GM18508 (cell line): ENCODE measurements around the gene KIF6.
"Not testable (repeated sequence)": the region's sequence is repeated elsewhere in the genome, so short reads cannot be mapped to it uniquely, and the experiment has no call there.

ENCODE experiments used
- ATAC-seq: cut with Tn5 transposase; IDR thresholded peaks from one replicate; pipeline ENCODE4 v1.9.1; 2021; ENCODE audit warnings: moderate number of reproducible peaks; ENCODE audit not compliant: insufficient read depth, unreplicated experiment

The KIF6 gene

DNA sequence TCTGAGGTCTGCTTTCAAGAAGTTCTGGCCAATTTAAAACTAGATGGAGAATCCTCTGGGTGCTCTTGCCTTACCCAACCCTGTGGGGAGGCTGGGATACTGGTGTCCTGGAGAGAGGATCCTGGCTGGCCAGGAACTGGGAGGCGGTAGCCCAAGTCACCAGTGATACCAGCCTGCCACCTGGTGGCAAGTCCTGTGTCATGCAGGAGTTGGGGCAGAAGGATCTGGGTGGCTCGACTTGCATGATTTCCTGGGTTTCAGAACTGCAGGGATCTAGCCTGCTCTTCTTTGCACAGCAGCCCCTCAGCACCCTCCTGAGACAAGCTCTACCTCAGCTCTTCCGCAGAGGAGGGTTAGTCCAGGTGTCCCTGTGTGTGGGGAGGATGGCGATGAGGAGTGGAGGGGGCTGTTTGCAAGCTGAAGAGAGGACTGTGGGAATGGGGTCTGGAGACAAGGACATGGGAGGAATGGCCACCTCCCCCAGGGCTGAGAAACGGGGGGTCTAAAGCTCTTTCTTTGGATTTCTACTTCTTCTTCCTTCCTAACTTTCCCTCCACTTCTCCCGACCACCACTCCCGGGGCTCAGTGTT lies 415.2 kb downstream of the KIF6 start:
- ATAC-seq, result no peak

DNA sequence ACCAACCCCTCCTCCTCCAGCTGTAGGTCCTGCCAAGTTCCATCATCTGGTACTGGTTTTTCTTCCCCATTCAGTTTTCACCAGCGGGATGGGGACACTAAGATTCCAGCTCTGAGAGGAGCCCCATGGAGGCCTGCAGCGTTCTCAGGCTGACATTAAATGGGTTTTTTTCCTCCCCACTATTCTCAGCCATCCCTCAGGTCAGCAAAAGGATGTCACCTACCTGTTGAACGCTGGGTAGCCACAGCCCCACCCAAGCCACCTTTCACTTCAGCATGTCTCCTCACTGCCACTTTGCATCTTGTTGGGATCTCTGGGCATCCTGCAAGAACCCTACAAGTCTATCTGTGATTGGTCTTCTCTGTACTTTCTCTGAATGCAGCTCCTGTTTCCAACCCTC lies 417.7 kb downstream of the KIF6 start:
- no peak for ATAC-seq

DNA sequence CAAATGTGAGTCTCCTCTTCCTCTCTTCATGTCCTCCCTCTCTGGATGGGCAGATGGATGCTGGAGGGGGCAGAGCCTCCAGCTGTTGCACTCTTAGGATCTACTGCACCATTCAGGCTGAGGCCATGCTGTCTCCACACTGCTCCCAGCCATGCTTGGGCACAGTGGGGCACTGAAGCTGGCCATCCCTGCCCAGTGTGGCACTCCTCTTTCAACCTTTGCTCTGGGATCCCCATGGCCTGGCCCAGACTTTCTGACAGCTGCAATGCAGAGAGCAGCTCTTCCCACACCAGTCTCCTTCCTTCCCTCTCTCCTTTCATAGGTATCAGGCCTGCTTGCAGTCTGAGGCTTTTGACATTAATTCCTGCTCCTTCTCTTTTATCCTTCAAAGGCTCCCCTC lies 420.3 kb downstream of the KIF6 start:
- ATAC-seq, result no peak

DNA sequence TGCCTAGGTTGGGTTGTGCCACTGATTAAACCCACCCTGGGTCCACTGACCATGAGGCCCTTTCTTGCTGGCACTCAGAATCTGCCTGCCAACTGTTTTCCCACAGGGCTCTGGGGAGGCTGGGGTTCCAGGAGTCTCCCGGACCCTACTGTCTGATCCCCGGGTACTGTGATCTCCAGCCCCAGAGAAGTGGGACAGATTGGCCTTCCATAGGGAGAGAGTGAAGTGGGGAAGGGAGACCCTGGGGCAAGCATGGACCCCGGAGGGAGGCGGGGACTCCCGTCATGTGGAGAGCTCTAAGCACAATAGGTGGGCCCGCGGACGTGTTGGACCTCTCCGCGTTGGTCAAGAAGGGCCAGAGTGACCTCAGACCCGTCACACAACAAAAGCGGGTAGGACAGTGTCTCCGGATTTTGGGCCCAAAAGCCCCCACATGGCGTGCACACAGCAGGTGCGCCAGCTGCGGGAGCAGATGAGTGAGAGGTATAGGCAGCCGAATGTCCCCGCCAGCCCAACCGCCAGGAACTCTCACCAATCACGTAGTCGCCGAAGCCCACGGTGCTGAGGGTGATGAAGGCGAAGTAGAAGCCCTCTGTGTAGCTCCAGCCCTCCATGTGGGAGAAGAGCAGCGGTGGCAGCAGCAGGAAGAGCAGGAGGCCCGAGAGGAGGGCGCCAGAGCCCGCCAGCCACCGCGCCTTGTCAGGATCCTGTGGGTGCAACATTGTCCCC lies 421.6 kb downstream of the KIF6 start:
- ATAC-seq, result no peak

DNA sequence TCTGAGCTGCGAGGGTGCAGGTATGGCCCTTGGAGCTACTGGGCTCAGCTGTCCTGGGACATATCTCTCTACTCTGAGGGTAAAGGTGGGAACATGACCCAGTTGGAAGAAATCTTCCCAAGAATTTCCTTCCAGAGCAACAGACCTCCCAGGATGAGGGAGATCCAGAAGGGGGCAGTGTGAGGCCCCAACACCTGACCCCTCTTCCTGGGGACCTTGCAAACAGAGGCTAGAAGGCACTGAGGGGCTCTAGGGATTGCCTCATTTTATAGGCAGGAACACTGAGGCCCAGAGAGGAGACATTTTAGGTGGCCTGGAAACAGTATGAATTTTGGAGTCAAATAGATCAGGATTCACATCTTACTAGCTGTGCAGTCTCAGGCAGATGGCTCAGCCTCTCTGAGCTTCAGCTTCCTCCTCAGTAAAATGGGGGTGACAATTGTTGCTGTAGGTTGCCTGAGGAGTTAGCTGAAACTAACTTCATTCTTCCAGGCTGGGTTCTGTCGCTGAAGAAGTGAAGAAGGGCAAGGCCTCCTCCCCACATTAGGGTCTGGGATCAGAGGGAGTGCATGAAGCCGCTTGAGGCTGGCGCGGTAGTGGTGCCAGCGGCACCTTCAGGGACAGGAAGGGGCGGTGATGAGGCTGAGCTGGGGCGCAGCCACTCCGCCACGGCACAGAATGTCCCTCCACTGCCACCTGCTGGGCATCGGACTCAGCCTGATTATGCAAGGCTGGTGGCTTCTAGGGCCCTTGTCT lies 422.4 kb downstream of the KIF6 start:
- no peak for ATAC-seq

DNA sequence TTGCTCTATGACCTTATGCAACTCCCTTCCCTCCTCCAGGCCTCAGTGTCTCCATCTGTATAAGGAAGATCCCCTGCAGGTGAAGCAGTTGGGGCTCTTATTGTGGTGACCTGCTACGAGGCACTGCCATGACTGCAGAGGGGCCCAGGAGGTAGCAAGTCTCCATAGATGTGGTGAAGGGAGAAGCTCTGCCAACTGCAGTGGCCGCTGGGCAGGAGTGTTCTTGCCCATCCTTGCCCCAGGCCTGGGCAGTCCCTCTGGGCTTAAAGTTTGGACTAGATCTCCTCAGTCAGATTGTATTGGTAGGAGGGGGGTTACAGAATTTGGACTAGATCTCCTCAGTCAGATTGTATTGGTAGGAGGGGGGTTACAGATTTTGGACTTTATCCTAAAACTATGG lies 423.2 kb downstream of the KIF6 start:
- no peak for ATAC-seq

DNA sequence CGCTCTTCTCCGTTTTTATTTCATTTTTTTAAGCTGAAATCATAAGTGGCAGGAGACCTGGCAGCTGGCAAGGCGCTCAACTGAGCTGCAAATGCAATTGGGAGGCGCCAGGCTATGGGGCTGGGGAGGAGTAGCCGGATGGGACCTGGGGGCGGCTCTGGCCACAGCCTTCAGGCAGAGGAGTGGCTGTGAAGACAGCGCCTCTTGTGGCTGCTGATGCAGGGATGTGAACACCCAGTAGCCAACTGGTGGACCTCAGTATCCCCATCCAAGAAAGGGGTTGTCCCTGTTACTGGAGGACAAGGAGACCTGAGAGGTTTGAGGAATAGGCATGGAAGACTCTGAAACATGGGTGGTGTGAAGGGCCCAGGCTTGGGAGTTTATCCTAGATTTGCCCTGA lies 423.6 kb downstream of the KIF6 start:
- ATAC-seq, result no peak

DNA sequence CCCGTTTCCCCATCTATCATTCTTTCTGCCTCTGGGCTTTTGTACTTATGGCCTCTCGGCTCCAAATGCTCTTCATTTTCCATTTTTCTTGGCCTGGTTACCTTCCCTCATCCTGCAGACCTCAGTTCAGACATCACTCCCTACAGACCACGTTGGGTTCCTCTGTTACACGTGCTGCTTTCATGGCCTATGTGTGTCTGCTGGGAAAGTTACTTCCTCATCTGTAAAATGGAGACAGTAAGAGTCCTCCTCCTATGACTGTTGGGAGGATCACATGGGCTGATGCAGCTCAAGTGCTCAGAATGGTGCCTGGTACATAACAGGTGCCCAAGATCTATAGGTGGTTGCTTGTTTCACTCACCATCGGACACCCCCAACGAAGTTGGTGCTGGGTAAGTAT lies 424.5 kb downstream of the KIF6 start:
- ATAC-seq, result no peak

DNA sequence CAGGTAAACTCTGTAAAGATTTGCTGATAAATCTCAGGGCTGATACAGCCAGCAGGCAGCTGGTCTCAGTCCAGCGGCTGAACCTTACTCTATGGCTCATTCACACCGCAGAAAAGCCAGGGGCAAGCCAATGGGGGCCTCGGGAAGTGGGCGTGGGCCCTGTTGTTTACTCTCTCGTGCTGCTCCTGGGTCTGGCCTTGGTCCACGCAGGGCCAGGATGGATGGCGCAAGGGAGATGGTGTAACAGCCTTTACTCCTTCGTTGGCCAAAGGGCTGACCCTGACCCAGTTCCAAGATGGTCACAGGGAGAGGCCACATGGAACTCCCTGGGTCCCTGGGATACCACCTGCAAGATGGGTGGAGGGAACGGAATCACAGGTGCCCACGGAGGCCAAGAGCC lies 427.1 kb downstream of the KIF6 start:
- no peak for ATAC-seq

DNA sequence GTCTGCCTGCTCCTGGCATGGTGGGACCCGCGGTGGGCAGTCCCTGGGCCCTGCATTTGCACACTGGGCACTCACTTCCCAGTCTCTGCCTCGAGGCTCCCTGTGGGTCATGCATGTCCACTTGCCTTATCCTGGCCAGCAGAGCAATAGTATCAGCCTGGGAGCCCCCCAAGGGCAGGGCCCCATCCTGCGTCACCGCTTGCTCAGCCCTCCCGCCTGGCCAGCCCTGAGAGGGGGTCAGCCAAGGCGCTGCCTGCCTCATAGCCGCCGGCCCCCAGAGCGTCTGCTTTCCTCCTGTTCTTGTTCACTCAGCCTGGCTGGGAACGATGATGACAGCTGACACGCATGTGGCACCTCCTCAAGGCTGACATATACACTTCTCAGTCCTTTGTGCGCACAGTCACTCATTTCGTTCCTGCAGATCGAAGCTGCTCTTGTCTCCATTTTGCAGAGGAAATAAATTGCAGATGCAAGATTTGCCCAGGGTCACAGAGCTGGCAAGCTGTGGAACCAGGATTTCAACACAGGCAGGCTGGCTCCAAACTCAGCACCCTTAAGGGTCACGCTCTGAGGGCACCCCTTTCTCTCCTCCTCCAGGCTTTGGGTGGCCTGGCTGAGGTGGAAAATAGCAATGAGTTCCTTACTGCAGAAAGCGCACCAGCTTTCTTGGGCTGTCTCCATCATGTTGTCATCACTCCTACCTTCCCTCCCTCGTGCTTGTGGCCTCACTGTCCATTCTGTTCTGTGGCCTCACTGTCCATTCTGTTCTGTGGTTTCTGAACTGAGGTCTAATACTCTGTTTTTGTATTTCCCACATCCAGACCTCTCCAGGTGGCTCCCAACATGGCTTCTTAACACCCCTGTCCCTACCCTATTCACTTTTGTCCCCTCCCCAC lies 428.2 kb downstream of the KIF6 start:
- ATAC-seq, result no peak

DNA sequence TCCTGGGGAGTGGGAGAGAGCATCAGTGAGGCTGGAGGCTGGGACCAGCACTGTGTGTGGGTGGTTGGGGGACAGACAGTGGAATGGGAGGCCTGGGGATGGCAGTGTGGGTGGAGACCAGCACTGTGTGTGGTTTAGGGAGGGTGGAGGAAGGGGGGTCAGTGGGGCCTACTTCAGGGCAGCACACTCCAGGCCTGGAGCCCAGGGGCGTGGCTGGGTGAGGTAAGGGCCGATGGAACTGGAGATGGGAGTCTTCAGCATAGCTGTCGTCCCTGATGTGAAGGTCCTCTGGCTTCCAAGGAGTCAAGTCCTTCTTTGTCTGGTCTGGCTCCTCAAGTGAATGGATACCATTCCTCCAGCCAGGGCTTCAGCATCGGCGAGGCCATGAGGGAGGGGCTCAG lies 429.6 kb downstream of the KIF6 start:
- no peak for ATAC-seq

DNA sequence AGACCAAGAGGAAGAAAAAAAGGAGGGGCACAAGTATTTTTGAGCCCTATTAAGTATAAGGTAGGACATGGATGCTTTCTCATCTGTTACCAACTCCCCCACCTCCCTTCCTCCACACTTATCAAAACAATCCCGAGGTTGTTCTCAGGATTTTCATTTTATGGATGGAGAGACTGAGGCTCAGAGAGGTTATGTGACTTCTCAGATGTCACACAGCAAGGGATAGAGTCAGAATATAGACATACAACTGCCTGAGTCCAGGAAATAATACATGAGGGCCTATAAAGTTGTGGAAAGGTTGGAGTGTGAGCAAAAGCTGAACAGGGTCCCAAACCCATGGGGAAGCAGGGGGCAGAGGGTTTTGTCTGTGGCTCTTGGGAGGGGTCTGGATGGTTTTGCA lies 430.3 kb downstream of the KIF6 start:
- no peak for ATAC-seq

DNA sequence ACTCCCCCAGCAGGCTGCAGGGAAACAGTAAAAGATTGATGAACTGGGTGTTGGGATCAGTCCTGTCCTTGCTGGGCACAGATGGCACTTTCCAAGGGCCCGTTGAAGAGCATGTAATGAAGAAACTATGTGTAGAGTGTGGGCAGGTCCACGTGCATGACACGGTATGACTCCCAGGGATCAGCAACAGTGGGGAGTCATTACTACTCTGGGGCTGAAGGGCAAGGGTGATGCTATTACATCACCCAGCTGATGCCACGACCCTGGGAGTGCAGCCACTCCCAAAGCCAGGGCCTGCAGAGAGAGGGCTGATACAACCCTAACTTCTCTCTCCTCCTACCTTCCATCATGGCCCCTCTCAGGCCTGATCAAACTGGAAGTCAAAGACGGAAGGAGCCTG lies 431.1 kb downstream of the KIF6 start:
- no peak for ATAC-seq

DNA sequence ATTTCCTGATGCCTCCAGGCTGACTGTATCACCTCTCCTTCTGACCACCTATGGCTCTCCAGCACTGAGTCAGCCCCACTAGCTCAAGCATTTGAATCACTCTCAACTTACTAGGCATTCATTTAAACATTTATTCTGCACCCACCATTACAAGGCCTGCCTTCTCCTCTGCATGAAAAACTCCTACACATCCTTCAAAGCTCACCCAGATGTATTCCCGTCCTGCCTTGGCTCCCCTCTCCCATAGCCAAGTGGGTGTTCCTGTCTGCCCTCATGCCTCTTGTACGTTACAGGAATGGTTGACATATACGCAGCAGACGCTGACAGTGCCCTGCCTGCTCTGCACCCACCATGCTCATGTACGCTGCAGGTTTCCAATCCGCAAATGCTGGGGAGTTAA lies 432.6 kb downstream of the KIF6 start:
- ATAC-seq, result no peak

DNA sequence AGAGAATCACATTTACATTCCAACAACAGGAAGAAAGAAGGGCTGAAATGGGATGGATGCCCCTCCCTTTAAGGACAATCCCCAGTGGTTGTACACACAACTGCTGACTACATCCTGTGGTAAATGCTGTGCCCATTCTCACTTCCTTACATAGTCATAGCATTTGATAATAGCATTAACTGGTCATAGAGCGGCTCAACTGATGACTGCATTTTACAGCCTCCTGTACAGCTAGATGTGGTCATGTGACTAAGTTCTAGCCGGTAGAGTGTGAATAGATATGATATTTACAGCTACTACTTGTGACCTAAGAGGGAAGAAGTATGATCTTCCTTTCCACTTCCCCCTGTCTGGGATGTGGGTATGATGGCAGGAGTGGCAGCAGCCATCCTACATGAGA lies 435.7 kb downstream of the KIF6 start:
- no peak for ATAC-seq

DNA sequence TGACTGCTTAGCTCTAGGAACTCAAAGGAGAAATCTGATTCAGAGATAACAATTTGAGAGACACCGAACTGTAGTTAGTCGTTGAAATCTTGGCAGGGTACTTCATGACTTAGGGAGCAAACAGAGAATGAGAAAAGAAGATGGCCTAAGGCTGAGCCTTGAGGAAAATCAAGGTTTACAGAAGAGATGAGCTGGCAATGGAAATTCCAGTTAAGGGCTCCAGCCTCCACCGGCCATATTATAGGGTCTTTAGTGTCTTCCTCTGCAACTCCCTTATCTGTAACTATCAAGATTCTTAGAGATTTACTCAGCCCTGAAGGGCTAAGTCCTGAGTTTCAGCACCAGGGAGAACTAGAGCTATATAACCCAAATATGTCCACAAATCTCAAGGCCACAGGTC lies 437.6 kb downstream of the KIF6 start:
- ATAC-seq, result no peak

DNA sequence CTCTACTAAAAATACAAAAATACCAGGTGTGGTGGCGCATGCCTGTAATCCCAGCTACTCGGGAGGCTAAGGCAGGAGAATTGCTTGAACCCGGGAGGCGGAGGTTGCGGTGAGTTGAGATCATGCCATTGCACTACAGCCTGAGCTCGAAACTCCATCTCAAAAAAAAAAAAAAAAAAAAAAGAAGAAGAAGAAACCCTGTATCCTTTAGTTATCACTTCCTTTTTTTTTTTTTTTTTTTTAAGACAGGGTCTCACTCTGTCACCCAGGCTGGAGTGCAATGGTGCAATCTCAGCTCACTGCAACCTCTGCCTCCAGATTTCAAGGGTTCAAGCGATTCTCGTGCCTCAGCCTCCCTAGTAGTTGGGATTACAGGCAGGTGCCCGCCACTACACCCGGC lies 438.6 kb downstream of the KIF6 start:
- not testable (repeated sequence) for ATAC-seq

DNA sequence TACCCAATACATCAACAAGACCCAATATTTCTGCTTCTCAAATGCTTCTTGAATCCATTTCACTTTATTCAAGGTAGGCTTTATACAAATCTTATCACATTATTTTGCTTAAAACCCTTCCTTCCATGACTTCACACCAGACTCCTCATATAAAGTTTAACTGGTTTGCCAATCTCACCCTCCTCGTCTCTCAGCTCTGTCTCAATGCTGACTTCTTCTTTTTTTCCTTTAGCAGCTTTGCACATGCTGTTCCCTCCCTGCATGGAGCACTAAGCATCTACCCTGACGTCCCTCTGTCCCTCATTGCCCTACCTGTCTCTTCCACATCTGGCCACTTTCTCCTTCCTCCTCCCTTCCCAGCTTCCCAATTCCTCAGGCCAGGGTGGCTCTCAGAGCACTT lies 442.4 kb downstream of the KIF6 start:
- no peak for ATAC-seq

DNA sequence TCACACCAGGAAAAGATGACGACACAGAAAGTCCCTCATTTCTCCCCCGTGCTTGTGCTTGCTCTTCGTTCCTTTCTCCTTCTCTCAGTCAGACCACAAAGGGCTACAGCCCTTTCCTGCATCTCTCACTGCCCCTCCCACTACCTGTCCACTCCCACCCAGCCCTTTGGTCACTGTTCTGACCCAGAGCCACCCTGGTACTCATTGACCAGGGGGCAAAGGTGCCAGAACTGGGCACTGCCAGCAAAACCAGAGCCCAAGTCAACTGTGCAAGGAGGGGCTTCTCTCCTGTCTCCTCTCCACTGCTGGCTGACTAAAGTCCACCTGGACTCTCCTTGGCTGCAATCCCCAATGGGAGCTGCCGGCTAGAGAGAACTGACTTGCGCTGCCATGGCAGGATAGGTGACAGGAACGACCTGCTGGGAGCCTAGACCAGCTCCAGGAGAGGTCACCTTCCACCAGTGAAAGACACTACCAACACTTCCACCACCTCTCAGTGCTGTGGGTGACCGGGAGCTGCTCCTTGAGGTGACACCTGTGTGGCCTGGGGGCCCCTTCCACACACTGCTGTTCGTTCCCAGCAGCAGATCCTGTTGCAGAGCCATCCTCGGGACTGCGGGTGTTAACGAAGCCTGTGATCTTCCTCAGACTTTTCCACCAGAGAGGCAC lies 443.8 kb downstream of the KIF6 start:
- no peak for ATAC-seq

DNA sequence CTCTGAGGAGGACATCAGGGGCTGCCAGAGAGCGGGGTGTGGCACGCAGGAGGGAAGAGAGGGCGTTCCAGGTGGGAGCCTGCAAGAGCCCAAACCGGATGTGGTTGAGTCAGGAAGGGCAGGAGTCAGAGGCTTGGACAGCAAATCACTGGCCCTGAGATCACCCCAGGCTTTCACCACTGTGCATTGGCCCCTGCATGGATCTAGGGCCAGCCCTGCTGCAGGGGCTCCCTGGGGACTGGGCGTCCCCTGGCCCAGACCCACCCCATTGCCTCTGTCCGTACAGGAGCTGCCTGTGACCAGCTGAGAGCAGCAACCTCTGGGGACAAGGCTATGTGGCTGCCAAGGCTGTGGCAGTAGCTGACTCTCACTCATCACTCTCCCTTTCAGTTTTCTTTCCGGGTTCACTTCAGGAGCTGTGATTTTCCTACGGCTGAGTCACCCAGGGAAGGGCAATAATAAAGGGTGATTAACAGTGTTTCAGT lies 444.9 kb downstream of the KIF6 start:
- no peak for ATAC-seq
